PFSK-1 (cell line): ENCODE data around the gene MAGEA2B.

ENCODE experiments used
- POLR2AphosphoS5 ChIP-seq: IDR thresholded peaks from 2 replicates; pipeline ENCODE4 v1.6.1; 2012; ENCODE audit warnings: low read depth, mild to moderate bottlenecking, control low read depth, low read length, moderate library complexity
- SIN3A ChIP-seq: IDR thresholded peaks from 2 replicates; pipeline ENCODE4 v1.6.1; 2012; ENCODE audit warnings: mild to moderate bottlenecking, low read length, moderate library complexity, borderline replicate concordance; ENCODE audit not compliant: insufficient read depth
- TF ChIP-seq, protein P1 (sequence below), 2 experiments: IDR thresholded peaks; 2 replicates each; pipeline versions ENCODE4 v1.6.1 to v1.8.0; 2011 to 2012; ENCODE audit warnings: low read depth in 2 of 2, low read length in 2 of 2, control low read depth in 1 of 2, inconsistent platforms in 1 of 2, mild to moderate bottlenecking in 1 of 2, moderate library complexity in 1 of 2; ENCODE audit not compliant: insufficient read depth in 1 of 2

DNA sequence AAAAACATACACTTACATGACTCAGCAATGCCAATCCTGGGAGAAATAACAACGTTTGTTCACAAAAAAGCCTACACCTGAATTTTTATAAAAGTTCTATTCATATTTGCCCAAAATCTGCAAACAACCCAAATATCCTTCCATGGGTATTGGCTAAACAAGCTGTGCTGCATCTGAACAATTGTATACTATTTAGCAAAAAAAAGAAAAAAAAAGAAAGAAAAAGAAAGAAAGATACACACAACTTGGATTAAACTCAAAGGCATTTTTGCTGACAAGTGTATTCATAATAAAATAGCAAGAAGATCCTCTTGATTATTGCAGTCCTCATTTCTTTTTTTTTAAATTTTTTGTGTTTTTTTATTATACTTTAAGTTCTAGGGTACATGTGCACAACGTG lies 40.3 kb upstream of the MAGEA2B start:
- TF ChIP-seq SIN3A (no peak), POLR2AphosphoS5 (no peak)
- TF ChIP-seq, protein P1, sequence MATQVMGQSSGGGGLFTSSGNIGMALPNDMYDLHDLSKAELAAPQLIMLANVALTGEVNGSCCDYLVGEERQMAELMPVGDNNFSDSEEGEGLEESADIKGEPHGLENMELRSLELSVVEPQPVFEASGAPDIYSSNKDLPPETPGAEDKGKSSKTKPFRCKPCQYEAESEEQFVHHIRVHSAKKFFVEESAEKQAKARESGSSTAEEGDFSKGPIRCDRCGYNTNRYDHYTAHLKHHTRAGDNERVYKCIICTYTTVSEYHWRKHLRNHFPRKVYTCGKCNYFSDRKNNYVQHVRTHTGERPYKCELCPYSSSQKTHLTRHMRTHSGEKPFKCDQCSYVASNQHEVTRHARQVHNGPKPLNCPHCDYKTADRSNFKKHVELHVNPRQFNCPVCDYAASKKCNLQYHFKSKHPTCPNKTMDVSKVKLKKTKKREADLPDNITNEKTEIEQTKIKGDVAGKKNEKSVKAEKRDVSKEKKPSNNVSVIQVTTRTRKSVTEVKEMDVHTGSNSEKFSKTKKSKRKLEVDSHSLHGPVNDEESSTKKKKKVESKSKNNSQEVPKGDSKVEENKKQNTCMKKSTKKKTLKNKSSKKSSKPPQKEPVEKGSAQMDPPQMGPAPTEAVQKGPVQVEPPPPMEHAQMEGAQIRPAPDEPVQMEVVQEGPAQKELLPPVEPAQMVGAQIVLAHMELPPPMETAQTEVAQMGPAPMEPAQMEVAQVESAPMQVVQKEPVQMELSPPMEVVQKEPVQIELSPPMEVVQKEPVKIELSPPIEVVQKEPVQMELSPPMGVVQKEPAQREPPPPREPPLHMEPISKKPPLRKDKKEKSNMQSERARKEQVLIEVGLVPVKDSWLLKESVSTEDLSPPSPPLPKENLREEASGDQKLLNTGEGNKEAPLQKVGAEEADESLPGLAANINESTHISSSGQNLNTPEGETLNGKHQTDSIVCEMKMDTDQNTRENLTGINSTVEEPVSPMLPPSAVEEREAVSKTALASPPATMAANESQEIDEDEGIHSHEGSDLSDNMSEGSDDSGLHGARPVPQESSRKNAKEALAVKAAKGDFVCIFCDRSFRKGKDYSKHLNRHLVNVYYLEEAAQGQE (IDR thresholded peaks at IDR 0.05; ENCODE audit: insufficient read depth in 1 of 2, low read depth in 2 of 2, low read length in 2 of 2), result no peak
